ENCODE measurements around the gene UFC1.

DNA sequence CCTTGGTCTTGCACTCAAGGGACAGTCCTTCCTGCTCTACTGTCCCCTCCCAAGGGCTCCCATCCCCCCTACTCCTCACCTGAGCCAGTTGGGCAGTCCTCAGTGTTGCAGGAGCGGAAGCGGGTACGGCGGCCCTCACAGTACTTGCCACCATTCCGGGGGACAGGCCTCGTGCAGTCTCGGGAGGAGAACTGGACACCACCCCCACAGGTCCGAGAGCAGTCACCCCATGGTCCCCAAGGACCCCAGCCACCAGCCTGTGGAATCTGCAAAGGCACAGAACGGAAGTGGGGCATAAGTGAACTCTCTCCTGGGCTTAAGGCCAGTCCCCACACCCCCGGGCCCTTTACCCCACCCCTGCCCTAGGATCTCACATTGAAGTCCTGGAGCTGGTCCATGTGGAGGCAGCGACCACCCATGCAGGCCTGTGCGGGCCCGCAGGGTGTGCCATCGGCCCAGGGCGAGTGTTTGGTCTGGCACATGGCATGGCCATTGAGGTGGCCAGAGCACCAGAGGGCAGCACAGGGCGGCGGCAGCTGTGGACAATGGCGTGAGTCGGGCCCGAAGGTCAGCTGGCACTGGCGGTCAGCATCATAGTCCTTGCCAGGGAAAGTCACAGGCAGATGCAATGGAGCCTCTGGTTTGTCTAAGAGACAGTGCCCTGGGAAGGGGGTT lies 39.9 kb downstream of the UFC1 start:
- TF ChIP-seq EZH2 (IDR thresholded peaks at IDR 0.05) (no peak), POLR2AphosphoS5 (IDR thresholded peaks at IDR 0.05; ENCODE audit: borderline replicate concordance, low read depth, low read length) (no peak)

Data from SK-N-MC (cell line).